Tibial artery (tissue), 4 donors: ENCODE data around the gene NANOS2.
A peak's percentile ranks its signal among the peaks of the same experiment; 100 is the strongest.

ENCODE experiments used
- DNase-seq, 2 donors: peaks; one replicate each; pipeline ENCODE4 v3.0.0-alpha.2; 2019
- H3K27ac ChIP-seq, 2 donors: fragments of 200-600 bp; sonication (generic) in 1 of 2; 1 replicate in 1 of 2; 2 replicates in 1 of 2; pipeline ENCODE4 v1.5.1; 2018 to 2019; ENCODE audit warnings: mild to moderate bottlenecking in 1 of 2
- H3K27me3 ChIP-seq, 2 donors: fragments of 200-600 bp; sonication (generic) in 1 of 2; one replicate each; pipeline versions ENCODE4 v1.5.1 to v1.6.0; 2016 to 2019
- H3K36me3 ChIP-seq, 3 donors: fragments of 200-600 bp; sonication (generic) in 2 of 3; one replicate each; pipeline ENCODE4 v1.5.1; 2016 to 2019; ENCODE audit warnings: mild to moderate bottlenecking in 2 of 3
- H3K4me1 ChIP-seq, 4 donors: fragments of 200-600 bp; sonication (generic) in 2 of 4; 1 replicate in 3 of 4; 2 replicates in 1 of 4; pipeline ENCODE4 v1.5.1; 2016 to 2019
- H3K4me3 ChIP-seq, 2 donors: fragments of 200-600 bp; sonication (generic) in 1 of 2; 1 replicate in 1 of 2; 2 replicates in 1 of 2; pipeline ENCODE4 v1.5.1; 2018 to 2019; ENCODE audit warnings: mild to moderate bottlenecking in 2 of 2
- H3K9me3 ChIP-seq, 3 donors: fragments of 200-600 bp; sonication (generic) in 1 of 3; one replicate each; pipeline ENCODE4 v1.5.1; 2016 to 2019
- CTCF ChIP-seq, 2 experiments: fragments of 200-600 bp in 1 of 2; fragments of 450-650 bp in 1 of 2; IDR thresholded peaks; one replicate each; pipeline ENCODE4 v1.5.1; 2017 to 2019; ENCODE audit warnings: antibody characterized with exemption in 2 of 2, mild to moderate bottlenecking in 1 of 2, moderate library complexity in 1 of 2
- intact Hi-C: fragments of 100-400 bp; cut with DNase I; formaldehyde crosslinking; loops from one replicate; pipeline ENCODE4 v1.15.0; 2023; ENCODE audit warnings: low total_unique reads

The NANOS2 gene

GRCh38 chr19:45889210-45889885 is 25.2 kb downstream of the NANOS2 start:
- Histone ChIP-seq H3K27me3 (no peaks in the 10 kb centered on the region), H3K4me3 (no peak overlapping the region)
- intact Hi-C loops = loop anchor here (10.0 kb wide), 1 partner anchor 125 kb away; no protein-coding TSS in a partner anchor

GRCh38 chr19:45887200-45887710 is 27.3 kb downstream of the NANOS2 start:
- Histone ChIP-seq H3K27me3 (no peaks in the 10 kb centered on the region), H3K36me3 (peaks cover 5 to 36% (median 25%) of the 10 kb centered on the region in 3 donors), H3K4me1 (peaks cover 3 to 42% (median 36%) of the 10 kb centered on the region in 4 donors), H3K27ac (peak overlapping the region; percentile 81 to 84), H3K4me3 (peak overlapping the region; percentile 75 to 90), H3K9me3 (no peaks in the 10 kb centered on the region)
- intact Hi-C loops = loop anchor here (10.0 kb wide), 1 partner anchor 128 kb away; no protein-coding TSS in a partner anchor
- no peak for DNase-seq
- TF ChIP-seq CTCF (IDR thresholded peaks at IDR 0.05) = no peak

More at GRCh38 chr19:45889210-45889885, 25.2 kb downstream of the NANOS2 start:
- Histone ChIP-seq H3K27ac (no peak overlapping the region), H3K4me1 (peaks cover 3 to 21% (median 15%) of the 10 kb centered on the region in 4 donors), H3K9me3 (no peaks in the 10 kb centered on the region), H3K36me3 (peaks cover 2 to 41% (median 16%) of the 10 kb centered on the region in 3 donors)
- no peak for TF ChIP-seq CTCF (IDR thresholded peaks at IDR 0.05)
- no peak for DNase-seq

- peak in 1 of 2 experiments; percentile 11 for TF ChIP-seq CTCF (IDR thresholded peaks at IDR 0.05)
- peak; percentile 91 to 94 for DNase-seq
- no peaks in the 10 kb centered on the region for H3K9me3 ChIP-seq
- intact Hi-C loops = loop anchor here (10.0 kb wide), 1 partner anchor 128 kb away; no protein-coding TSS in a partner anchor
- peak overlapping the region; percentile 81 to 84 for H3K27ac ChIP-seq
- H3K4me3 ChIP-seq = peak overlapping the region; percentile 75 to 90
- H3K4me1 ChIP-seq = peaks cover 3 to 45% (median 38%) of the 10 kb centered on the region in 4 donors
- no peaks in the 10 kb centered on the region for H3K27me3 ChIP-seq
- peaks cover 5 to 29% (median 25%) of the 10 kb centered on the region in 3 donors for H3K36me3 ChIP-seq
Observed at GRCh38 chr19:45886427-45887199, 28.0 kb downstream of the NANOS2 start.

- Histone ChIP-seq H3K27ac (peak within 1 kb of the TSS; percentile 81 to 84), H3K9me3 (no peaks in the 10 kb centered on the region), H3K4me3 (peak within 1 kb of the TSS; percentile 75 to 90), H3K36me3 (peaks cover 5 to 23% (median 20%) of the 10 kb centered on the region in 3 donors), H3K4me1 (peaks cover 3 to 45% (median 38%) of the 10 kb centered on the region in 4 donors), H3K27me3 (no peaks in the 10 kb centered on the region)
- peak in 1 of 2 experiments; percentile 9 for TF ChIP-seq CTCF (IDR thresholded peaks at IDR 0.05)
- intact Hi-C loops = loop anchor here (10.0 kb wide), 1 partner anchor 129 kb away; no protein-coding TSS in a partner anchor
- peak; percentile 94 to 95 for DNase-seq
Observed at GRCh38 chr19:45885556-45886426, 28.8 kb downstream of the NANOS2 start, which contains the start of gene IRF2BP1. Gene IRF2BP1, minus strand, starts transcription at chr19:45886141. Its CDS starts 367 bp downstream, at chr19:45885774.
